ENCODE measurements around the gene DACH1. TPM values are rescaled to one million over a fixed set of nuclear protein-coding genes. Genes with fewer than 3 reads are reported as not detected.

DACH1 gene
- total and polyA plus RNA-seq, 2 donors (not counting 3 experiments of a cell fraction or from before 2014, with no cell fraction given), result 8.6 to 28.3 TPM

GRCh38 chr13:71701741-71702140 is 165.3 kb downstream of the DACH1 start:
- no peak overlapping the region for H3K4me3 ChIP-seq (replicated peaks in 1 of 3; ENCODE audit: insufficient read depth in 1 of 3, low read depth in 1 of 3, low read length in 3 of 3)
- dilution Hi-C loops (cut with MboI; ENCODE audit: extremely low pct_ligation_motif_present, low sequenced_read_pairs), result no loop called here
- no peaks in the 10 kb centered on the region for H3K9me1 ChIP-seq (replicated peaks; ENCODE audit: control insufficient read depth, extremely low read depth, insufficient read depth, low read length)
- DNase-seq (ENCODE audit: low read depth, low spot score), result no peak
- no TSS peak for BruUV-seq (replicated peaks)
- no peak overlapping the region for H3K27ac ChIP-seq (ENCODE audit: insufficient read depth, low read depth, low read length)
- intact Hi-C loops (cut with micrococcal nuclease), result no loop called here
- FAIRE-seq, result no peak
- no peaks in the 10 kb centered on the region for H3K36me3 ChIP-seq (ENCODE audit: control insufficient read depth in 2 of 2, extremely low read depth in 1 of 2, insufficient read depth in 2 of 2, low read length in 2 of 2)
- no peak for TF ChIP-seq EZH2 (IDR thresholded peaks at IDR 0.05; ENCODE audit: borderline replicate concordance, low read depth, low read length, severe bottlenecking)
- TF ChIP-seq MYC (IDR thresholded peaks at IDR 0.05; ENCODE audit: low read depth, low read length), result no peak
- no peak for TF ChIP-seq POLR2A (IDR thresholded peaks at IDR 0.05; ENCODE audit: low read depth, low read length)
- TF ChIP-seq FOS (IDR thresholded peaks at IDR 0.05; ENCODE audit: borderline replicate concordance, insufficient read depth, low read length), result no peak
- TF ChIP-seq POLR2AphosphoS5 (IDR thresholded peaks at IDR 0.05; ENCODE audit: insufficient read depth, low read depth, low read length), result no peak
- no peak for TF ChIP-seq JUN (IDR thresholded peaks at IDR 0.05; ENCODE audit: borderline replicate concordance, insufficient read depth, insufficient read length, low read depth)
- TF ChIP-seq GATA2 (IDR thresholded peaks at IDR 0.05; ENCODE audit: insufficient read depth, insufficient read length, low read depth, low read length), result no peak
- TF ChIP-seq CTCF (IDR thresholded peaks at IDR 0.05; ENCODE audit: extremely low read depth in 1 of 2, insufficient read depth in 1 of 2, low read depth in 1 of 2, low read length in 2 of 2), result no peak
- TF ChIP-seq MAX (IDR thresholded peaks at IDR 0.05; ENCODE audit: insufficient read depth, insufficient read length), result no peak
- H2AFZ ChIP-seq (ENCODE audit: low read depth, low read length), result no peak overlapping the region
- no peaks in the 10 kb centered on the region for H3K4me1 ChIP-seq (ENCODE audit: control insufficient read depth, extremely low read depth, insufficient read depth, low read length)
- ChIA-PET POLR2A (no interaction called here), CTCF (interaction anchor here (1.0 kb wide), 1 partner anchor 13 kb away, joined by 3 read pairs; no protein-coding TSS in a partner anchor)
- H3K79me2 ChIP-seq (ENCODE audit: control insufficient read depth, insufficient read depth, low read length), result no peaks in the 10 kb centered on the region
- H3K9ac ChIP-seq (replicated peaks; ENCODE audit: extremely low read depth, insufficient read depth, low read length), result no peak overlapping the region
- no peak overlapping the region for H3K4me2 ChIP-seq (ENCODE audit: insufficient read depth, low read length)
- no peaks in the 10 kb centered on the region for H3K9me3 ChIP-seq (replicated peaks; ENCODE audit: control insufficient read depth, insufficient read depth, low read length)
- H4K20me1 ChIP-seq (replicated peaks; ENCODE audit: control insufficient read depth, extremely low read depth, insufficient read depth, low read length), result no peaks in the 10 kb centered on the region
- no peaks in the 10 kb centered on the region for H3K27me3 ChIP-seq (ENCODE audit: control insufficient read depth in 2 of 2, insufficient read depth in 2 of 2, low read length in 2 of 2)

All from endothelial cell of umbilical vein (primary cell).